Midbrain (tissue), 1 donor: Measurements from ENCODE around the gene IL15.
"Not testable (repeated sequence)": the region's sequence is repeated elsewhere in the genome, so short reads cannot be mapped to it uniquely, and the experiment has no call there.

ENCODE experiments used
- DNase-seq: peaks from one replicate; lab custom pipeline; 2025; lab: John Stamatoyannopoulos, UW

IL15 gene

GRCh38 chr4:141636082-141636770, at the start of gene IL15:
Gene IL15 (plus strand): TSS chr4:141636583. CDS start chr4:141719465, 82,882 bp downstream.
- no peak for DNase-seq

GRCh38 chr4:141587897-141588296, 48.5 kb upstream of the IL15 start:
- no peak for DNase-seq

GRCh38 chr4:141595531-141595930, 40.9 kb upstream of the IL15 start:
- DNase-seq: no peak

GRCh38 chr4:141599853-141600252, 36.5 kb upstream of the IL15 start:
- DNase-seq: no peak

GRCh38 chr4:141604683-141605082, 31.7 kb upstream of the IL15 start:
- not testable (repeated sequence) for DNase-seq

- DNase-seq: no peak
Observed at GRCh38 chr4:141605425-141605856, 30.9 kb upstream of the IL15 start.

- DNase-seq: no peak
Observed at GRCh38 chr4:141609243-141609642, 27.1 kb upstream of the IL15 start.

GRCh38 chr4:141610365-141610764, 26.0 kb upstream of the IL15 start:
- DNase-seq: no peak

- DNase-seq: no peak
Observed at GRCh38 chr4:141614878-141615586, 21.4 kb upstream of the IL15 start.

- not testable (repeated sequence) for DNase-seq
Observed at GRCh38 chr4:141615587-141615918, 20.8 kb upstream of the IL15 start.

- no peak for DNase-seq
Observed at GRCh38 chr4:141620715-141621114, 15.7 kb upstream of the IL15 start.

GRCh38 chr4:141625023-141625422, 11.4 kb upstream of the IL15 start:
- no peak for DNase-seq

GRCh38 chr4:141630854-141631253, 5.5 kb upstream of the IL15 start:
- DNase-seq: no peak

GRCh38 chr4:141635736-141636081, 674 bp upstream of the IL15 start:
- no peak for DNase-seq

GRCh38 chr4:141636771-141637460, 533 bp downstream of the IL15 start:
- DNase-seq: no peak

GRCh38 chr4:141637565-141637964, 1.2 kb downstream of the IL15 start:
- no peak for DNase-seq

- DNase-seq: no peak
Observed at GRCh38 chr4:141638230-141638629, 1.8 kb downstream of the IL15 start.

GRCh38 chr4:141640696-141641095, 4.3 kb downstream of the IL15 start:
- DNase-seq: no peak

- DNase-seq: no peak
Observed at GRCh38 chr4:141642063-141642462, 5.7 kb downstream of the IL15 start.

- no peak for DNase-seq
Observed at GRCh38 chr4:141642711-141643110, 6.3 kb downstream of the IL15 start.

GRCh38 chr4:141643557-141643956, 7.2 kb downstream of the IL15 start:
- DNase-seq: no peak

GRCh38 chr4:141645611-141646340, 9.4 kb downstream of the IL15 start:
- no peak for DNase-seq

GRCh38 chr4:141646969-141647368, 10.6 kb downstream of the IL15 start:
- no peak for DNase-seq
